Measurements from ENCODE around the gene BOK. TPM values are rescaled to one million over a fixed set of nuclear protein-coding genes. Genes with fewer than 3 reads are reported as not detected.

BOK gene
- total and polyA plus RNA-seq, 2 of the 13 experiments (the other 11 are each of a cell fraction or from before 2014, with no cell fraction given), result 35.5 to 39.2 TPM

- TF ChIP-seq ATF2 (CRISPR knock-in tag; IDR thresholded peaks at IDR 0.05) (no peak; the same call in none of the 2 replicates), HNF4A (CRISPR knock-in tag; IDR thresholded peaks at IDR 0.05) (no peak), NCOR1 (IDR thresholded peaks at IDR 0.05; ENCODE audit: borderline replicate concordance, low read length) (0 out of 2 replicates have a peak, but pooled peaks have one; percentile 11), RAD51 (IDR thresholded peaks at IDR 0.05; ENCODE audit: borderline replicate concordance) (no peak), JUNB (CRISPR knock-in tag; IDR thresholded peaks at IDR 0.05; ENCODE audit: borderline replicate concordance) (no peak), ERF (CRISPR knock-in tag; IDR thresholded peaks at IDR 0.05) (peak; percentile 96), KLF16 (CRISPR knock-in tag; IDR thresholded peaks at IDR 0.05) (peak in 1 of 2 experiments; percentile 85; a peak in 2 of 4 replicates), THAP11 (CRISPR knock-in tag; IDR thresholded peaks at IDR 0.05) (peak; percentile 87), MYNN (CRISPR knock-in tag; IDR thresholded peaks at IDR 0.05; ENCODE audit: low read depth) (no peak), U2AF1 (optimal IDR thresholded peaks at IDR 0.05; ENCODE audit: low read depth, low read length) (no peak), CREB3 (CRISPR knock-in tag; IDR thresholded peaks at IDR 0.05) (peak; percentile 89), ZBTB1 (CRISPR knock-in tag; IDR thresholded peaks at IDR 0.05; ENCODE audit: borderline replicate concordance) (no peak), MED1 (CRISPR knock-in tag; IDR thresholded peaks at IDR 0.05) (peak; percentile 85), ATF7 (IDR thresholded peaks at IDR 0.05) (no peak), ATF7 (CRISPR knock-in tag; IDR thresholded peaks at IDR 0.05) (no peak), ZNF121 (CRISPR knock-in tag; IDR thresholded peaks at IDR 0.05) (peak; percentile 58; the same call in 1 of the 2 replicates), HNRNPLL (IDR thresholded peaks at IDR 0.05; ENCODE audit: low read depth, low read length, poor library complexity, severe bottlenecking) (peak; percentile 91)
- TF ChIP-seq, protein P1, sequence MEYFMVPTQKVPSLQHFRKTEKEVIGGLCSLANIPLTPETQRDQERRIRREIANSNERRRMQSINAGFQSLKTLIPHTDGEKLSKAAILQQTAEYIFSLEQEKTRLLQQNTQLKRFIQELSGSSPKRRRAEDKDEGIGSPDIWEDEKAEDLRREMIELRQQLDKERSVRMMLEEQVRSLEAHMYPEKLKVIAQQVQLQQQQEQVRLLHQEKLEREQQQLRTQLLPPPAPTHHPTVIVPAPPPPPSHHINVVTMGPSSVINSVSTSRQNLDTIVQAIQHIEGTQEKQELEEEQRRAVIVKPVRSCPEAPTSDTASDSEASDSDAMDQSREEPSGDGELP (IDR thresholded peaks at IDR 0.05; ENCODE audit: borderline replicate concordance, low read depth), result no peak
- TF ChIP-seq, protein P2, sequence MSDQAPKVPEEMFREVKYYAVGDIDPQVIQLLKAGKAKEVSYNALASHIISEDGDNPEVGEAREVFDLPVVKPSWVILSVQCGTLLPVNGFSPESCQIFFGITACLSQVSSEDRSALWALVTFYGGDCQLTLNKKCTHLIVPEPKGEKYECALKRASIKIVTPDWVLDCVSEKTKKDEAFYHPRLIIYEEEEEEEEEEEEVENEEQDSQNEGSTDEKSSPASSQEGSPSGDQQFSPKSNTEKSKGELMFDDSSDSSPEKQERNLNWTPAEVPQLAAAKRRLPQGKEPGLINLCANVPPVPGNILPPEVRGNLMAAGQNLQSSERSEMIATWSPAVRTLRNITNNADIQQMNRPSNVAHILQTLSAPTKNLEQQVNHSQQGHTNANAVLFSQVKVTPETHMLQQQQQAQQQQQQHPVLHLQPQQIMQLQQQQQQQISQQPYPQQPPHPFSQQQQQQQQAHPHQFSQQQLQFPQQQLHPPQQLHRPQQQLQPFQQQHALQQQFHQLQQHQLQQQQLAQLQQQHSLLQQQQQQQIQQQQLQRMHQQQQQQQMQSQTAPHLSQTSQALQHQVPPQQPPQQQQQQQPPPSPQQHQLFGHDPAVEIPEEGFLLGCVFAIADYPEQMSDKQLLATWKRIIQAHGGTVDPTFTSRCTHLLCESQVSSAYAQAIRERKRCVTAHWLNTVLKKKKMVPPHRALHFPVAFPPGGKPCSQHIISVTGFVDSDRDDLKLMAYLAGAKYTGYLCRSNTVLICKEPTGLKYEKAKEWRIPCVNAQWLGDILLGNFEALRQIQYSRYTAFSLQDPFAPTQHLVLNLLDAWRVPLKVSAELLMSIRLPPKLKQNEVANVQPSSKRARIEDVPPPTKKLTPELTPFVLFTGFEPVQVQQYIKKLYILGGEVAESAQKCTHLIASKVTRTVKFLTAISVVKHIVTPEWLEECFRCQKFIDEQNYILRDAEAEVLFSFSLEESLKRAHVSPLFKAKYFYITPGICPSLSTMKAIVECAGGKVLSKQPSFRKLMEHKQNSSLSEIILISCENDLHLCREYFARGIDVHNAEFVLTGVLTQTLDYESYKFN (CRISPR knock-in tag; conservative IDR thresholded peaks at IDR 0.05), result peak; percentile 78
- TF ChIP-seq, protein P3, sequence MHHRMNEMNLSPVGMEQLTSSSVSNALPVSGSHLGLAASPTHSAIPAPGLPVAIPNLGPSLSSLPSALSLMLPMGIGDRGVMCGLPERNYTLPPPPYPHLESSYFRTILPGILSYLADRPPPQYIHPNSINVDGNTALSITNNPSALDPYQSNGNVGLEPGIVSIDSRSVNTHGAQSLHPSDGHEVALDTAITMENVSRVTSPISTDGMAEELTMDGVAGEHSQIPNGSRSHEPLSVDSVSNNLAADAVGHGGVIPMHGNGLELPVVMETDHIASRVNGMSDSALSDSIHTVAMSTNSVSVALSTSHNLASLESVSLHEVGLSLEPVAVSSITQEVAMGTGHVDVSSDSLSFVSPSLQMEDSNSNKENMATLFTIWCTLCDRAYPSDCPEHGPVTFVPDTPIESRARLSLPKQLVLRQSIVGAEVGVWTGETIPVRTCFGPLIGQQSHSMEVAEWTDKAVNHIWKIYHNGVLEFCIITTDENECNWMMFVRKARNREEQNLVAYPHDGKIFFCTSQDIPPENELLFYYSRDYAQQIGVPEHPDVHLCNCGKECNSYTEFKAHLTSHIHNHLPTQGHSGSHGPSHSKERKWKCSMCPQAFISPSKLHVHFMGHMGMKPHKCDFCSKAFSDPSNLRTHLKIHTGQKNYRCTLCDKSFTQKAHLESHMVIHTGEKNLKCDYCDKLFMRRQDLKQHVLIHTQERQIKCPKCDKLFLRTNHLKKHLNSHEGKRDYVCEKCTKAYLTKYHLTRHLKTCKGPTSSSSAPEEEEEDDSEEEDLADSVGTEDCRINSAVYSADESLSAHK (CRISPR knock-in tag; IDR thresholded peaks at IDR 0.05; ENCODE audit: borderline replicate concordance), result no peak
Measured at GRCh38 chr2:241609859-241610793, 51.6 kb downstream of the BOK start (continued).
